Measurements from ENCODE around the gene ST6GAL2.

ST6GAL2 gene, protein sequence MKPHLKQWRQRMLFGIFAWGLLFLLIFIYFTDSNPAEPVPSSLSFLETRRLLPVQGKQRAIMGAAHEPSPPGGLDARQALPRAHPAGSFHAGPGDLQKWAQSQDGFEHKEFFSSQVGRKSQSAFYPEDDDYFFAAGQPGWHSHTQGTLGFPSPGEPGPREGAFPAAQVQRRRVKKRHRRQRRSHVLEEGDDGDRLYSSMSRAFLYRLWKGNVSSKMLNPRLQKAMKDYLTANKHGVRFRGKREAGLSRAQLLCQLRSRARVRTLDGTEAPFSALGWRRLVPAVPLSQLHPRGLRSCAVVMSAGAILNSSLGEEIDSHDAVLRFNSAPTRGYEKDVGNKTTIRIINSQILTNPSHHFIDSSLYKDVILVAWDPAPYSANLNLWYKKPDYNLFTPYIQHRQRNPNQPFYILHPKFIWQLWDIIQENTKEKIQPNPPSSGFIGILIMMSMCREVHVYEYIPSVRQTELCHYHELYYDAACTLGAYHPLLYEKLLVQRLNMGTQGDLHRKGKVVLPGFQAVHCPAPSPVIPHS

DNA sequence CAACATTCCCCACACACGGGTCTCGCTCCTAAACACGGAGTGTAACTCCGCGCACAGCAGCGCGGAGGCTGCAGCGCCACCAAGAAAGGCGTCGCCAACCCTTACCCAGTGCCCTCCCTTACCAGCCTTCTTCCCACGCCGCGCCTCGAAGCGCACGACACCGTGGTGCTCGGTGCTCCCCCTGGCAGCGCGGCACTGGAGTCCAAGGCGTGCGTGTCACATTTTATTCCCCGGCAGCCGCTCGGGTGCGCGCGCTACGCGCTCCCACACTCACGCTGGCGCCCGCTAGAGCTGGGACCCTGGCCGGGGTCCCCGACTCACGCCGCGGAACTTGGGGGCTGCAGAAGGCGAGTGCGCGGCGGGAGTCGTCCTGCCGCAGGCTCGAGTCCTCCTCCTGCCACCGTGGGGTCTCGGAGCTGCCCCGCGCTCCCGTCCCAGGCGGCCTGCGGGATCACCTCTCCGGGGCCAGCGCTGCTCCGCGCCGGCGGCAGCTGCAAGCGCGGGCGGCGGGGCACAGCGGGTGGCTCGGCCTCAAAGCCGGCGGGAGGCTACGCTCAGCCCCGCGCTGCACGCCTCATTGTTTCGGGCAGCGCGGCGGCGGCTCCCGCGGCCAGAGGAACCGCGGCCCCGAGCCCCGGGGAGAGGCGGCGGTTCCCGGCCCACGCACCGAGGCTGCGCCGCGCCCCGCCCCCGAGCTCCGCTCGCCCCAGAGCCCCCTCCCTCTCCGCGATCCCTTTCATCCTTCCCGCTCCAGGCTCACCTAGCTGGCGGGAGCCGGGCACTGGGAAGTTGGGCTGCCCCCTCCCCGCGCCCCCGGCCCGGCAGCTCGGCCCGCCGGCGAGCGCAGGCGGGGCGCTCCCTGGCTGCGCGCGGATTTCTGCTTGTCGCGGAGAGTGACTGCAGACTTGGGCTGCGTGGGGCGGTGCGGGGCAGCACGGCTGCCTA lies at the start of gene ST6GAL2:
TSS of gene ST6GAL2 (minus strand) at position 197 of the 945 bp plus-strand sequence. CDS start 42,190 bp downstream, outside the sequence.
- DNase-seq: peak; percentile 59

DNA sequence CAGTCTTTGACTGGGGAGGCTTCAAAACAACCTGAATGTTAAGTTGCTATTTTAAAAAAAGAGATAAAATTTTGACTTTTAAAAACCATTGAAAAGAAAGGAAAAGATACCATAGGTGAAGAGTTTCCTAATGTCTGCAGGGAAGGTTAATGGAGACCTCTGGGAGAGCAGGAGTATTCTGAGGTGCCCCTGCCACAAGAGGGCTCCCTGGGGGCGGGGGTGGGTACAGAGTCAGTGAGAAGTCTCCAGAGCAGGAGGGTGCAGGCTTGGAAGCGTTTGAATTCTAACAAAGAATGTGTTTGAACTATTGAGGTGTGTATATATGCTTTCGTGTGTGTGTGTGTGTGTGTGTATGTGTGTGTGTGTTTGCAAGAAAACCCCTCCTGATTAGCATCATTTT lies 46.7 kb upstream of the ST6GAL2 start:
- no peak for DNase-seq

DNA sequence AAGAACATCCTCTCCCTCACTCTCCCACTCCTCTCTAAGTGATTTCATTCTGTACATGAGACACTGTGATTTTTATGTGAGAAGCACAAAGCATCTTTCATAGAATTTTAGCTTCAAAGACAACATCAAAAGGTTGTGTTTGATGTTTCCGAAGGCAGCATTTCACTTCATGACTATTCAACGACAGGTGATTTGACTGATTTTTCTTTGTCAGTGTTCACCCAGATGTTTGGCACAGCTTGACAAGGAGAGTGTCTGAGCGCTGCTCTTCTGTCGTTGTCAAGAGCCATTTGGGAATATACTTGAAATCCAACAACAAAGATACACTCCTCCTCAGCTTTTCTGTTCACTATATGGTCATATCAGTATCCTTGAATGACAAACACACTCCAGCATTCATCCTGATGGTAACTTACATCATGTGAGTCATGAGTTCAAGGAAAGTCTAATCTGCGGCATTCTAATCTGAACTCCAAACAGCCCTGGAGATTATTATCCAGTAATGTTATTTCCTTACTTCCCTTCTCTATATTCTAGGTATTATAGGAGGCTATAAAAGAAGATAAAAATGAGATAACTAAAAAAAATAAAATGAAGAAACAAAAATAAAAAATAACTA lies 45.9 kb upstream of the ST6GAL2 start:
- DNase-seq: no peak

DNA sequence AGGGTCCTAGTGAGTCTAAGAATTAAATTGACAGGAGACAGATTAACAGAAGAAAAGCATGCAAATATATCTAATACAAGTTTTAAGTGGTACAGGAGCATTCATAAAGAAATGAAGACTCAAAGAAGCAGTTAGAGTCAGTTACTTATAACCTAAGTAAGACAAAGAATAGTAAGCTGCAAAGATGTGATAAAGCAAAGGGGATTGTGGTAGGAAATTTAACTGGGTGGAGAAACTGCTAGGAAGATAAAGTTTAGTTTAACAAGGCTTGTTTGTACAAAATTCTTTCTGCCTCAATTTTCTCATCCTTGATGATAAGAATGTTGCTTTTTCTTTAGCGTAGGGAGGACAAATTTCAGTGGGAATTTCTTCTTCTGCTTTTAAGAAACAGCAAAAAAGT lies 35.5 kb upstream of the ST6GAL2 start:
- DNase-seq: no peak

DNA sequence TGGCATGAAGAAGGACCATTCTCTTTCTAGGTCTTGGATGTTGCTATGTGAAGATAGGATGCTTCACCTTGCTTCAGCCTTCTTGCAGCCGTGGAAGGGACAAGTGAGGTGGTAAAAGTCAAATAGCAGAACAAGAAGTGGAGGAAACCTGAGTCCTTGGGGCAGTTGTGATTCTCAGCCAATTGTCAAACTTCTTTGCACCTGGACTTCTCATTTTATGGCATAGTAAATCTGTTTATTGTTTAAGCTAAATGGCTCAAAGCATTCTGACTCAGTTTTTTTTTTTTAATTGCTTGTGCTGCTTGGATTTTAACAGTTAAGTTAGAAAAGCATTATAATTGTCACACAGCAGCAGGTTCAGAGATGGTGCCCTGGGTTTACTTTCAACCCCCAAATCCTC lies 33.0 kb upstream of the ST6GAL2 start:
- no peak for DNase-seq

DNA sequence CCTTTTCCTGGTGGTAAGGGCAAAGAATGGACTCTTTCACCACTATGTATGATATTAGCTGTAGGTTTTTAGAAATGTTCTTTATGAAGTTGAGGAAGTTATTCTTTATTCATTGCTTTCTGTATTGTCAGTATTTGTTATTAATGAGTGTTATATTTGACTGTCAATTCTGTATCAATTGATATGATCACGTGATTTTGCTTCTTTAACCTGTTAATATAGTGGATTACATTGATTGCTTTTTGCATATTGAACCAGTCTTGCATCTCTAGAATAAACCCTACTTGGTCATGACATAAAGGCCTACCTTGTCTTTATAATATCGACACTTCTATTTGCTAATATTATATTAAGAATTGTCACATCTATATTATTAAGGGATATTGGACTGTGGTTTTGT lies 18.3 kb upstream of the ST6GAL2 start:
- no peak for DNase-seq

DNA sequence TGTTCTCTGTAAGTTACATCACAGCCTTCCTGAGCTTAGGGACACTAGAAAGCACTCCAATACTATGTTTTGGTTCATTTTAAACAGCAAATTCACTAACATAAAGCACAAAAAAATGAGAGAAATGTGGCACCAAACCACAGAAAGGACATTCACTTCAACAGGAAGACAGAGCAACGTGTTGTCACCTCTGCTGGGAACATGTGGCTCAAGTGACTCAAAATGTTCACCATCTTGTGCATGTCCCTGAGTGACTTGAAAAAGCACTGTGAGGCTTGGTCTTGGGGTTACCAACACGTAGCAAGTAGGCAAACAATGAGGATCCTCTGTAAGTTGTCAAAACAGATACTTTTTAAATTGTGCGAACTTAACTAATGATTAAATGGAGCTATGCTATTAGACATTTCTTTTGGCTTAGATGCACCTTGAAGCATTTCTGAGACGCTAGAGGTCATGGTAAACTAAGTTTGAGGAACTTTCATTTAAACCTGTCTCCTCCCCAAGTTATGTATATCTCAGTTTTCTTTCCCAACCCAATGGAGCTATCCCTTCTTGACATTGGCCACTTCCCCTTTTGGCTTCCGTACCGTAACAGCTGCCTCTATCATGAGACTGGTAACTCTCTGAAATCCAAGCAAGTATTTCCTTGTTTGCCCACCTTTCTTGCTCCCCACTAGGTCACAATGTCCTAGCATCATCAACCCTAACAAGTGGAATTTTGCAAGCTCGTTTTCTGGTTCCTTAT lies 14.0 kb upstream of the ST6GAL2 start:
- DNase-seq: no peak

DNA sequence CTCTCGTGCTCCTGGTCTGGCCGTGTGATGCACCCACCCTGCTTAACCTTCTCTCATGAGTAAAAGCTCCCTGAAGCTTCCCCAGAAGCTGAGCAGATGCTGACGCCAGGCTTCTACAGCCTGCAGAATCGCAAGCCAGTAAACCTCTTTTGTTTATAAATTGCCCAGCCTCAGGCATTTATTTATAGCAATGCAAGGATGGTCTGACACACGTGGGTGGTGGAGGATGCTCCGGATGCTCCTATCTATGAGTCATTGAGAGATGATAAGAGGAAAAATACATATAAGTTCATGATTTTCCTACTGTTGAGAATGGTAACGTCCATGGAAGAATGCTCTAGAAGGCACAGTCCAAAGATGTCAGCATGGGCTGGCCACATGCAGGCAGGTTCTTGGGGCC lies 8.6 kb upstream of the ST6GAL2 start:
- DNase-seq: no peak

DNA sequence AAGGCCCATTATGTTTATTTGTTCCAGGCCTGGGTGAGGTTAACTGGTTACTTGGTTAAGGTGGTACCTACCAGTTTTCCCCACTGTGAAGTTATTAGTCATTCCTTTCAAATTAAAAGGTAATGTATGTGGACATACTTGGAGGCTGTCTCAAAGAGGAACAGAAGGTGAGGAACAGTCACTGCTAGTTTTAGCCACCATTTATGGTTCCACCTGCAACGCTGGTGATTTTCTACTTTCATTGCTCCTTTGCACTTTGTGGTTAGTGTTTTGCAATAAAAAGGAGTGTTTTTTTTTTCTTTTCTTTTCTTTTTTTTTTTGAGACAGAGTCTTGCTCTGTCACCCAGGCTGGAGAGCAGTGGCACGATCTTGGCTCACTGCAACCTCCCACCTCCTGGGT lies 6.1 kb upstream of the ST6GAL2 start:
- DNase-seq: no peak

DNA sequence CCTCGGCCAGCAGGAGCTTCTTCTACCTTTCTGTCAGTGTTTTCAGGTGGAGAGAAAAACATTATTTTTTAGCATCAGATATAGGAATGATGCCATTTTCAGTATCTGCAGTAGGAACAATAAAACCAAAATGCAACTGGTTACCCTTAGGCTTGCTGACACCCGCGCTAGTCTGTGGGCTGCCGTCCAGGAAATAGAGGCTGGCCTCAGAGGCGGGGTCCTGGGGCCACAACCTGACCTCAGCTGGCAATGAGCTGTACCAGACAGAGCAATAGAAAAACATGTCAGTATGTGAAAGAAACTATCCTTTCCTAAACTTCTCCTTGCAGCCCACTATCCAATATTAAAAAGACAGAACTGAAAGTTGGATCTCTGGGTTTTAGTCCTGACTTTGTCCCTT lies 4.6 kb upstream of the ST6GAL2 start:
- DNase-seq: no peak

DNA sequence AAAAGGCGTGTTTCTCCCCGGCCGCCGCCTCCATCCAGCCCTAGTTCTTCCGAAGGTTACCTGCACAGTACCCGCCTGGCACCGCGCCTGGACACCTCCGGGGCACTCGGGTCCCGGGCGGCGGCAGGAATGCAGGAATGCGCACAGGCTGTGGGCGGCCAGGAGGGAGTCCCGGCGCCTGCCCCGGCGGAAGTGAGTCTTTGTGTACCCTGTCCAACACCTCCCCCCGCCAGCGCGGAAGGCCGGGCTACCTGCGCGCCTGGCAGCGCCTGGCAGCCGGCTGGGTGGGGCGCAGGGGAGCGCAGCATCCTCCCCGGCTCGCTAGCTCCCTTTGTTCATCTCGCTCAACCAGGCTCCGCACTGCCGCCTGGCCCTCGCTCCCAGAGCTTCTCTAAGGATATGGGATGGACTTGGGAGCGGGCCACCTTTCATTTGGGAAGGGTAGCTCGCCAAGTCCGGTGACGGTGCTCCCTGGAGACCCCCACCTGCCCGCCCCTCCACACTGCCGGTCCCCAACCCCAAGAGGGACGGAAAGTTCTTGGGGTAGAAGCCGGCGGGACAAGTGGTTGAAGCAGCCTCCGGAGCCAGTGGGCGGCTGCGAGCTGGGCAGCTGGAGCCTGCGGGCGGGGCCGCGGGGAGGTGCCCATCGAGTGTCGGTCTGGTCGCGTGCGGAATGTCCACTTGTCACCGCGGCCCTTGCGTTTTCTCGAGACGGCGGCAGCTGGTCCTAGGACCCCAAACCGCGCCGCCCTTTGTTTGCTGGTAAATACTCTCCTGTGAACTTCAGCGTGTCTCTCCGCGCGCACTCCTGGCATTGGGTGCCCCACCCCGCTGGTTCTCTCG lies 1.2 kb upstream of the ST6GAL2 start:
- peak; percentile 83 for DNase-seq

DNA sequence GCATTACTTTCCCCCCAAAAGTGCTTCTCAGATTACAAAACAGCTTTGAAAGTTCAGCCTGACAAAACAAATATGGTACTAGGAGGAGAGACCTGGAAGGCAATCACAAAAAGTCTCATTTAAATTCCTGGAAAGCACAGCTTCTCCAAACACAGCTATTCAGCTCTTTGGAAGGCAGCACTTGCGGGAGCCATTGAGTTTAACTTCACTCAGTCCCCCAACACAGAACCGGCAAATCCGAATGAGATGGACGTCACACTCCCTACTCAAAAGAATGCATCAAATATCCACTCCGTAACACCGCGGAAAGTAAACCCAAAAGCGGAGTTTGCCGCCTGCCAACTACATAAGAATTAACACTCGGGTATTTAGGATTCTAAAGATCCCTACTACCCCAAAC lies 638 bp downstream of the ST6GAL2 start:
- DNase-seq: no peak

DNA sequence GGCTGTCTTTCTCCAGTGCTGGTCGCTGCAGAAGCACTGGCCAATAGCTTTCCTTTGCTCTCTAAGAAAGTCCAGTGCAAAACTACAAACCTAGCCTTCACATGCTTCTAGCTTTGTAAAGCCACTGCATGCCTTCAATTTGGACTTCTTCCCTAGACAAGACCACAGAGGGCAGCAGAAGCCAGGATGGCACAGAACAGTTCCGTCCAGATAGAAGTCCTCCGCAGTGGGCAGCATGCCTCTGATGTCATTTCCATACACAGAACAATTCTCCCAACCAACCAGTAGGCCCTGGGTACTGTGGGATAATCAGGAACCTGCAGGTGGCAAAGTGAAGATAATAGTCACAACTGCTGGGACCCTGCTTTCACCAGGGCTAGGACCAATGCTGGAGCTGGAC lies 3.3 kb downstream of the ST6GAL2 start:
- no peak for DNase-seq

DNA sequence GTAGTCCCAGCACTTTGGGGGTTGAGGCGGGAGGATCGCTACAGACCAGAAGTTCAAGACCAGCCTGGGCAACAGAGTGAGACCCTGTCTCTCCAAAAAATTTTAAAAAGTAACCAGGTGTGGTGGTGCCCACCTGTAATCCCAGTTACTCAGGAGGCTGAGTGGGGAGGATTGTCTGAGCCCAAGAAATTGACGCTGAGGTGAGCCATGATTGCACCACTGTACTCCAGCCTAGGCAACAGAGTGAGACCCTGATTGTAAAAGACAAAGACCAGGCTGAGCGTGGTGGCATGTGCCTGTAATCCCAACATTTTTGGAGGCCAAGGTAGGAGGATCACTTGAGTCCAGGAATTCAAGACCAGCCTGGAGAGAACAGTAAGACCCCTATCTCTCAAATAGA lies 7.8 kb downstream of the ST6GAL2 start:
- DNase-seq: no peak

DNA sequence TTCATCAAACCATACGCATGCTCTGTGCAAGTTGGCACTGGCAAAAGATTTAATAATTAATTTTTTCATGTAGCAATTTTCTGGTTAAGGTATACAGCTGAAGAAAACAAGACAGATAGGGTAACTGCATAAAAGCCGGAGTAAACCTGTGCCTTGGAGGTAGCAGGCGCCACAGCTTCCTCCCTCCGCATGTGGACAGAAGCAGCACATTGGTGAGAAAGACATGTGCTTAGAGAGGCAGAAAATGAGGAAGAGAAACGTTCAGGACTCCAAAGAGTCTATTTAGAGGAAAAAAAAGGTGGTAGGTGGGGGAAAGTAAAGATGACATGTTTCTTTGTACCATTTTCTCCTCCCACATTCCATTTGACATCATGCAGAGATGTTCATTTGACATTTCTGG lies 9.3 kb downstream of the ST6GAL2 start:
- DNase-seq: no peak

DNA sequence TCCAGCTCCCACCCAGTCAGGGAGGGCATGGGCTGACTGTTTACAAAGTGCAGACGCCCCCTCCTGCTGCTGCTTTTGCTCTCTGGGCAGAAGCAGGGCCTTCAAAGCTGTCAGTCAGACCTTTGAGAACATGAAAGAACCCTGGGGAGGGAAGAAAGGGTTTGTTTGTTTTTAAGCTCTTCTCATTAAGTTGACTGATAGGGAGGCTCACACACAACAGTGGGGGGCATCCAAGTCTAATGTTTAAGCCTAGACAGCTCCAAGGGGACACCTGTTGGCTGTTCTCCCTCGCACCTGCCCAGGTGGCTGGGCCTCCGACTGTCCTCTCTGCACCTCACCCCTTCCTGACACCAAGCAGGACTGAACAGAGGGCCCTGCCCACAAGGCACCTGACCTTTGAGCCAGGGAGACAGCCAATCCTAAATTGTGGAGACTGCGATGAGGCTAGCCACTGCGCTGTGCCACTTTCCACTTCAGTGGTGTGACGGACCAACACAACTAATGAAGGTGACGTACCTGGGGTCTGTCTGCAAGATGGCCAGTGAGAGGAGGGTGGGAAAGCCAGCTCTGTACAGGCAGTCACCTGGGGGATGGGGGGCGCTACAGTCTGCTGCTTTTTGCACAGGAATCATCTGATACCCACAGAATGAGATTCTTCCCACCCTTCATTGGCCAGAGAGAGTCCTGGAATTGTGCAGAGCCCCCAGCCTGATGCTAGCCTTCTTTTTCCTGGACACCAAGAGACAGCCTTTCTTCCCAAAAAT lies 16.3 kb downstream of the ST6GAL2 start:
- no peak for DNase-seq

DNA sequence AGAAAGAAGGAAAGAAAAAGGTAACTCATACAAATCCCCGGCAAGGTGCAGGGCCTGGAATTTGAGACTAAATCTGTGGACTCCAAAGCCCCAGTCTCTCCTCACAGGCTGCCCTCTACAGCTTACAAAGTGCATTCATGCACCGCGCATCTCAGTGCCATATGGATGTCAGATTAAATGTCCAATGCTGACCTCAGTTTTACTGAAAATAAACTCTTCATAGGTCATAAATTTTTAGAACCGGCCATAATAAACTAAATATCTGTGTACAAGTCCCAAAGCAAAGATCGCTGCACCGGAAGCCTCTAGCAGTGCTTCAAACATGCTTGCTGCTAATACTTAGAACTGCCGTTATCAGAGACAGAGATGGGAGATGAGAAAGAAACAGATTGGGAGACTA lies 17.7 kb downstream of the ST6GAL2 start:
- DNase-seq: no peak

DNA sequence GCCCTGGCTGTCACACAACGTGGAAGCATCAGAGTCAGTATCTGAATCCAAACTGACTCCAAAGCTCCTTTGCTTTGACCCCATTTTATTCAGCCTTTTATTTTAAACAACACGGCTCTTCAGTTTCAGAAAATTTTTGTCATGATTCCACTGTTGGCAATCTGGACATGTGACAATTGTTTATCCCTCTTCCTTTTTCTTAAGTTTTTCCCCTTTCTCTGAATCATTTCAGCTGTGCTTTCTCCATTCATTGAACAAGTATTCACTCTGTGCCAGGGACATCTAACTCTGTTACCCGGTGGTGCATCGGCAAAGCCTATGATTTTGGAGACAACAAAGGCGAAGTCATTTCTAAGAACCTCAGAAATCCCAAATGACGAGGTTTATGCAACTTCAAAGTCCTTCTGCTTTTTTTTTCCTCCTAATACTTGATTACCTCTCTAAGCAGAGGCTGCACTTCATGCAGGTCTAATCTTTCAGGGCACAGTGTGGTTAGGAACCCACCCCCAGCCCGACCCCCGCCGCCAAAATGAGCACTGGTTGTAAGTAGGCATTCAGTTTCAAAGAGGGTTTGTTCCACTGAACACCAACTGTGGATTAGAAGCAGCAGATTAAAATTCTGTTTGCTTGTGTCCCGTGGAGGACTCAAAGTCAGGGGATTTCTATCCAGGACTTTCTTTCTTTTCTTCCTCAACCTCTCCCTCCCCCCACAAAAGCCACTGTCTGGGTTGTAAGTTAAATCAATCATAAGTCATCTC lies 18.6 kb downstream of the ST6GAL2 start:
- no peak for DNase-seq

DNA sequence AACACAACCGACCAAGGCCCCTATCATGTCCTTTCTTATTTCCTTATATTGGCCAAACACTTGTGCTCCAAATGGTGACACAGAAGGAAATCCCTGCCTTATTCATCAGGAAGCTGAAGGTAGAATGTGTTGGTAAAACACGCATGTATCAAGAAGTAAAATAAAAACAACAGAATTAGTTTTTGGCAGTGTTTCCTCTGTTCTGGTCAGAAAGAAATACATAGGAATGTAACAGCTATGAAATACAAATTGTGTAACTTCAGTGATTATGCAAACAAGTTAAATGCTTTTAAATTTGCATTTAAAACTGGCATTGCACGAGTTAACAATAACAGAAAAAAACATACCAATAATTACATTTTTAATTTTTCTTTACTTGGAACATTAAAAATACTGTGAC lies 19.3 kb downstream of the ST6GAL2 start:
- no peak for DNase-seq

DNA sequence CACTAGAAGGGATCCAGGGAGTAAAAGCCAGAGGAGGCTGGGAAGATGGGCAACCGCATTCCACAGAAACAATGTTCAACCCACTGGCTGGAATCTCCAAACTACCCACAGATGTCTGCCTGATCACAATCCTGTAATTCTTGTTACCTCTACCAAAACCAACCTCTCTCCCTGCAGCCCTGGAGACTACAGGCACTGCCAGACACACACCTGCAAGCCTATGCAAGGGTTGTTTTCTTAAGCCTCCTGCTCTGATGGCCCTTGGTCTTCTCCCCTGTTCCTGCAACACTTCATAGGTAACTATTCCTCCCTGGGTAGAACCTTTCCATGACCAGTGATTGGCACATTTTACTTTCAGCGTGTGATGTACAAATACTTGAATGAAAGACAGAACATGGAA lies 21.9 kb downstream of the ST6GAL2 start:
- DNase-seq: no peak

Data from islet precursor cell (in vitro differentiated cells).